Upper lobe of right lung (tissue), 1 donor: ENCODE results near the gene CST7. TPM values are rescaled to one million over a fixed set of nuclear protein-coding genes. Genes with fewer than 3 reads are reported as not detected.

Source experiments
- ATAC-seq: fragments of 200-7000 bp; cut with Tn5 transposase; one replicate; pipeline ENCODE4 v1.9.1; 2020; ENCODE audit warnings: mild to moderate bottlenecking, moderate library complexity
- DNase-seq: peaks from one replicate; pipeline ENCODE4 v3.0.0-alpha.2; 2020
- H3K27ac ChIP-seq: fragments of 200-600 bp; one replicate; pipeline ENCODE4 v1.8.0; 2022
- H3K27me3 ChIP-seq: fragments of 200-600 bp; one replicate; pipeline ENCODE4 v1.8.0; 2022; ENCODE audit warnings: mild to moderate bottlenecking
- H3K36me3 ChIP-seq: fragments of 200-600 bp; one replicate; pipeline ENCODE4 v1.8.0; 2022
- H3K4me1 ChIP-seq: fragments of 200-600 bp; one replicate; pipeline ENCODE4 v1.8.0; 2022
- H3K4me3 ChIP-seq: fragments of 200-600 bp; one replicate; pipeline ENCODE4 v1.8.0; 2022; ENCODE audit warnings: mild to moderate bottlenecking
- H3K9me3 ChIP-seq: fragments of 200-600 bp; one replicate; pipeline ENCODE4 v1.8.0; 2022
- CTCF ChIP-seq: fragments of 200-600 bp; IDR thresholded peaks from one replicate; pipeline ENCODE4 v1.8.0; 2022; ENCODE audit warnings: antibody characterized with exemption
- intact Hi-C: fragments of 100-400 bp; cut with DNase I; formaldehyde crosslinking; loops from one replicate; pipeline ENCODE4 v1.11.0; 2022
- total RNA-seq: library from RNA; stranded (reverse); fragmentation: NEBNext Ultra II Directional; extraction: Animal tissue kit (Norgen Biotek cat#: 25700); gene quantifications from one replicate; pipeline ENCODE4 v1.2.1, GENCODE V29; 2021
- donor health status: DM: no; HTN: yes; CAD: no; lungs with severe emphysema.

Gene CST7
- total RNA-seq, 1 donor from 2014 or later: 9.6 TPM

GRCh38 chr20:24950836-24951525 lies 1.9 kb downstream of the CST7 start:
- ATAC-seq (peak; percentile 6), DNase-seq (peak; percentile 46)
- TF ChIP-seq CTCF: no peak
- peak overlapping the region; percentile 33 for H3K4me3 ChIP-seq
- intact Hi-C loops: no loop called here
- H3K4me1 ChIP-seq: no peaks in the 10 kb centered on the region
- H3K27ac ChIP-seq: peak overlapping the region; percentile 68
- H3K9me3 ChIP-seq: no peaks in the 10 kb centered on the region
- no peaks in the 10 kb centered on the region for H3K27me3 ChIP-seq
- H3K36me3 ChIP-seq: peaks cover under 1% of the 10 kb centered on the region

DNA sequence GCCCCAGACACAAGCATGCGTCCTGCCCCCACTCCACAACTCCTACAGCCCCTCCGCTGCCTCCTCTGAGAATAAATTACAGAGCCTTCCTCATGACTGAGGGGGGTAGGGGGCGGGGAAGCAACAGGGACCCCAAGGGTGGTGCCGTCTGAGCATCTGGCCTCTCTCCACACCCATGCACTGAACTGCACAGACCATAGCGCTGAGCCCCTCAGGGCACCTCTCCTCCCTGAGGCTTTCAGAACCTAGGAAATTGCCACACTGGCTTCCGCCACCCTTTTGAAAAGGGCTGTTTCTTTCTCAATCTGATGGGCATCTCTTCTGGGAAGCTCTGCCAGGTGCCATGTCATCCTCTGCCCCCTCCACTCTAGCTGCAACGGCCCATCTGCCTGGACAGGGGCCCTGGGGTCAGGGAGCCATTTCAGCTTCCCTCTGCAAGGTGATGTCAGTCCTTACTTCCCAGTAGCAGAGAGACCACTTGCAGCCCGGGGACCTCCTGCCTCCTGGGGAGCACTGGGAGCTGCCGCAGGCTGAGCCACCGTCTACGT lies 2.5 kb downstream of the CST7 start:
- no peak for TF ChIP-seq CTCF
- DNase-seq: peak; percentile 54
- intact Hi-C loops: no loop called here
- H3K4me3 ChIP-seq: no peak overlapping the region
- no peaks in the 10 kb centered on the region for H3K4me1 ChIP-seq
- H3K27me3 ChIP-seq: no peaks in the 10 kb centered on the region
- H3K27ac ChIP-seq: no peak overlapping the region
- H3K36me3 ChIP-seq: peaks cover 6% of the 10 kb centered on the region
- no peaks in the 10 kb centered on the region for H3K9me3 ChIP-seq
- peak; percentile 1 for ATAC-seq

DNA sequence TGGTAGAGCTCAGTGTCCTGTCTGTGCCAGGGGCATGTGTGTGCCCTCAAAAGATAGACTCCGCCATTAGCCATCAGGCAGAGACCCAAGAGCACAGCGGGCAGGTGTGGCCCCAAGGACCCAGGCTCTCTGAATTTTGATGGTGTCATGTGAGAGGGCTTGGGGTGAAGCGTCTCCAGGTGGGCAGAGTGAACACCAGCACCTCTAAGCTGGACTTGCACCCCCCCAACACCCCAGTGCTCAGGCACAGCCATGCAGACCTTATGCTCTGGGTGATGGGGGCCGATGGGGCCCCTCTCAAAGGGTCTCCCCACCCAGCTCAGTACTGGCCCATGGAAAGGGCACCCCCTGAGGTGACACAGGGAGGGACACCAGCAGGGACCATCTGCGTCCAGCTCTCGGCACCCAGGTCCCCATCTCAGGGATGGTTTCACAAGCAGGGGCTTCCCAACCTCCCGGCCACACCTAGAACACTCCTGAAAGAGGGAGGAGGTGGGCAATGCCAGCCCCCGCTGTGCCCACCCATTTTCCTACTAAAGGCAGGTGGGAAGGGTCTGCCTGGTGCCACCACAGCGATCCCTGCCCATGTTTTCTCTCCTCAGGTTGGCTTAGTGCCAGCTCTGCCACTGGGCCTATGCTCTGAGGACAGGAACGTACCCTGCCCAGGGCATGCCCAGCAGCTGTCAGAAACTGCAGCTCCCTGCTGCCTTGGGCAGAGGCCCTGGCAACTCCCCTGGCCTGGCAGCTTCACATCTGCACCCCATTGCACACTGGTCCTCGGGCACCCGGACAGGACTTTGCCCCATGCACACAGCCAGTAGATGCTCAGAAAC lies 3.5 kb downstream of the CST7 start:
- Histone ChIP-seq H3K36me3 (peaks cover 11% of the 10 kb centered on the region), H3K27ac (no peak overlapping the region), H3K4me1 (no peaks in the 10 kb centered on the region), H3K9me3 (no peaks in the 10 kb centered on the region), H3K27me3 (no peaks in the 10 kb centered on the region), H3K4me3 (no peak overlapping the region)
- DNase-seq (peak; percentile 61), ATAC-seq (no peak)
- no peak for TF ChIP-seq CTCF
- intact Hi-C loops: no loop called here

- TF ChIP-seq CTCF: no peak
- H3K4me3 ChIP-seq: no peak overlapping the region
- no peaks in the 10 kb centered on the region for H3K9me3 ChIP-seq
- ATAC-seq (no peak), DNase-seq (no peak)
- peaks cover 14% of the 10 kb centered on the region for H3K36me3 ChIP-seq
- H3K4me1 ChIP-seq: no peaks in the 10 kb centered on the region
- no peak overlapping the region for H3K27ac ChIP-seq
- intact Hi-C loops: no loop called here
- no peaks in the 10 kb centered on the region for H3K27me3 ChIP-seq
Observed at GRCh38 chr20:24953209-24953575, 4.1 kb downstream of the CST7 start.

GRCh38 chr20:24953621-24954133 lies 4.6 kb downstream of the CST7 start:
- ATAC-seq (no peak), DNase-seq (no peak)

More at GRCh38 chr20:24953621-24954133, 4.6 kb downstream of the CST7 start:
- Histone ChIP-seq H3K4me3 (no peak overlapping the region), H3K9me3 (no peaks in the 10 kb centered on the region), H3K27me3 (no peaks in the 10 kb centered on the region), H3K4me1 (no peaks in the 10 kb centered on the region), H3K36me3 (peaks cover 18% of the 10 kb centered on the region), H3K27ac (no peak overlapping the region)
- TF ChIP-seq CTCF: no peak
- intact Hi-C loops: no loop called here
